GM19193 (cell line): ENCODE data around the gene RPGRIP1L.

Source experiments
- POLR2A ChIP-seq: IDR thresholded peaks from 4 replicates; pipeline ENCODE4 v1.6.1; 2011; ENCODE audit not compliant: insufficient read depth, insufficient read length; ENCODE audit errors: extremely low read depth

Gene RPGRIP1L

GRCh38 chr16:53726625-53727024 lies 23.0 kb upstream of the RPGRIP1L start:
- no peak for TF ChIP-seq POLR2A

GRCh38 chr16:53721017-53721416 lies 17.4 kb upstream of the RPGRIP1L start:
- TF ChIP-seq POLR2A: no peak

- no peak for TF ChIP-seq POLR2A
Observed at GRCh38 chr16:53717577-53717976, 13.9 kb upstream of the RPGRIP1L start.

- no peak for TF ChIP-seq POLR2A
Observed at GRCh38 chr16:53715023-53715384, 11.3 kb upstream of the RPGRIP1L start.

- TF ChIP-seq POLR2A: no peak
Observed at GRCh38 chr16:53714205-53715022, 10.8 kb upstream of the RPGRIP1L start.

- no peak for TF ChIP-seq POLR2A
Observed at GRCh38 chr16:53713403-53714204, 9.9 kb upstream of the RPGRIP1L start.

- TF ChIP-seq POLR2A: no peak
Observed at GRCh38 chr16:53712065-53712464, 8.4 kb upstream of the RPGRIP1L start.

- TF ChIP-seq POLR2A: no peak
Observed at GRCh38 chr16:53711390-53711789, 7.7 kb upstream of the RPGRIP1L start.

- no peak for TF ChIP-seq POLR2A
Observed at GRCh38 chr16:53708490-53708889, 4.8 kb upstream of the RPGRIP1L start.

GRCh38 chr16:53707671-53708070 lies 4.0 kb upstream of the RPGRIP1L start:
- TF ChIP-seq POLR2A: no peak

GRCh38 chr16:53704445-53704813 lies 770 bp upstream of the RPGRIP1L start:
- TF ChIP-seq POLR2A: no peak

- TF ChIP-seq POLR2A: no peak
Observed at GRCh38 chr16:53695070-53695469, 8.6 kb downstream of the RPGRIP1L start.

GRCh38 chr16:53693320-53693719 lies 10.3 kb downstream of the RPGRIP1L start:
- no peak for TF ChIP-seq POLR2A

GRCh38 chr16:53692146-53692545 lies 11.5 kb downstream of the RPGRIP1L start:
- TF ChIP-seq POLR2A: no peak

GRCh38 chr16:53690771-53691170 lies 12.9 kb downstream of the RPGRIP1L start:
- TF ChIP-seq POLR2A: no peak

GRCh38 chr16:53689636-53690035 lies 14.0 kb downstream of the RPGRIP1L start:
- TF ChIP-seq POLR2A: no peak
